ENCODE results near the gene MAZ.

MAZ gene

GRCh38 chr16:29809850-29810698 is 3.7 kb downstream of the MAZ start:
- no peak for DNase-seq (ENCODE audit: low read depth)

- no peak for DNase-seq (ENCODE audit: low read depth)
Measured at GRCh38 chr16:29810699-29811169, 4.4 kb downstream of the MAZ start.

- DNase-seq (ENCODE audit: low read depth) = peak; percentile 73
Measured at GRCh38 chr16:29811170-29811895, 5.0 kb downstream of the MAZ start.

GRCh38 chr16:29811896-29812665 is 5.8 kb downstream of the MAZ start, which contains the start of gene PRRT2:
PRRT2 (plus strand) TSS chr16:29812193; CDS start chr16:29813055, 862 bp downstream.
- DNase-seq (ENCODE audit: low read depth) = no peak

GRCh38 chr16:29812754-29813643 is 6.7 kb downstream of the MAZ start:
- no peak for DNase-seq (ENCODE audit: low read depth)

- DNase-seq (ENCODE audit: low read depth) = no peak
Measured at GRCh38 chr16:29813644-29814562, 7.6 kb downstream of the MAZ start.

GRCh38 chr16:29814592-29814991 is 8.3 kb downstream of the MAZ start:
- DNase-seq (ENCODE audit: low read depth) = no peak

GRCh38 chr16:29815032-29815721 is 8.8 kb downstream of the MAZ start:
- DNase-seq (ENCODE audit: low read depth) = no peak

GRCh38 chr16:29815793-29816693 is 9.7 kb downstream of the MAZ start, which contains the start of gene PAGR1:
PAGR1 (plus strand) TSS chr16:29816152; CDS start chr16:29816526, 374 bp downstream.
- peak; percentile 96 for DNase-seq (ENCODE audit: low read depth)

GRCh38 chr16:29816694-29817441 is 10.5 kb downstream of the MAZ start:
- no peak for DNase-seq (ENCODE audit: low read depth)

- no peak for DNase-seq (ENCODE audit: low read depth)
Measured at GRCh38 chr16:29818082-29818481, 11.8 kb downstream of the MAZ start.

- no peak for DNase-seq (ENCODE audit: low read depth)
Measured at GRCh38 chr16:29819506-29819905, 13.2 kb downstream of the MAZ start.

GRCh38 chr16:29820271-29820701 is 14.0 kb downstream of the MAZ start, which contains the start of gene MVP:
MVP (plus strand) TSS chr16:29820462; CDS start chr16:29830550, 10,088 bp downstream.
- DNase-seq (ENCODE audit: low read depth) = no peak

- no peak for DNase-seq (ENCODE audit: low read depth)
Measured at GRCh38 chr16:29820730-29821642, 14.7 kb downstream of the MAZ start.

GRCh38 chr16:29821643-29822115 is 15.3 kb downstream of the MAZ start:
- DNase-seq (ENCODE audit: low read depth) = no peak

GRCh38 chr16:29824589-29825144 is 18.3 kb downstream of the MAZ start:
- no peak for DNase-seq (ENCODE audit: low read depth)
